Measurements from ENCODE around the gene TNNI3.
"Not testable (repeated sequence)": the region's sequence is repeated elsewhere in the genome, so short reads cannot be mapped to it uniquely, and the experiment has no call there.

Gene TNNI3

DNA sequence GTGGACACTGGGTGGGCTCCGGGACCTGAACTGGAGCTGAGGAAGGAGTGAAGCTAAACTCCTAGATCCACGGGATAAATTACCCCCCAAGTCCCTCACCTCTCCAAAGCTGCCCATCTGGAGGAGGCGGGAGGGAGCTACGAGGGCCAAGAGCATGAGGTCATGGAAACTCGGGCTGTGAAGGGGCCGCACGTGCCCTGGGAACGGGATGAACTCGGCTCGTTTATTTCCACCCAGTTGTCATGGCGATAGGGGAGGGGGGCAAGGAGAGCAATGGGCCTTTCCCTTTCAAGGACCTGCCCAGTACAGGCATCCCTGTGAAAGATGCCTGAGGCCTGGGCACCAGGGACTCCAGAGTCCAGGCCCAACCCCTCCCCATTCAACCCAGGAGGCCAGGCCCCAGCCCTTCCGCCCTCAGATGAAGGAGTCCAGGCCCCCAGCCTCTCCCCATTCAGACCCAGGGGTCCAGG, 43.9 kb downstream of the TNNI3 start:
- POLR2A ChIA-PET, result no interaction called here
- TF ChIP-seq CTCF (IDR thresholded peaks at IDR 0.05; ENCODE audit: insufficient read depth, low read length, missing control alignments), result no peak
- peak; percentile 45 for DNase-seq (ENCODE audit: low read depth, low spot score)
- H3K4me3 ChIP-seq (ENCODE audit: low read depth, low read length), result no peak overlapping the region
- CTCF ChIA-PET, result interaction anchor here (0.6 to 1.9 kb wide), 4 partner anchors 25 to 558 kb away, joined by 3 to 12 read pairs (median 3); no protein-coding TSS in a partner anchor

GRCh38 chr19:55112777-55113569, 44.6 kb downstream of the TNNI3 start:
- ChIA-PET CTCF (interaction anchor here (0.6 to 1.9 kb wide), 4 partner anchors 24 to 559 kb away, joined by 3 to 12 read pairs (median 3); no protein-coding TSS in a partner anchor), POLR2A (no interaction called here)
- no peak for DNase-seq (ENCODE audit: low read depth, low spot score)
- no peak for TF ChIP-seq CTCF (IDR thresholded peaks at IDR 0.05; ENCODE audit: insufficient read depth, low read length, missing control alignments)
- no peak overlapping the region for H3K4me3 ChIP-seq (ENCODE audit: low read depth, low read length)

DNA sequence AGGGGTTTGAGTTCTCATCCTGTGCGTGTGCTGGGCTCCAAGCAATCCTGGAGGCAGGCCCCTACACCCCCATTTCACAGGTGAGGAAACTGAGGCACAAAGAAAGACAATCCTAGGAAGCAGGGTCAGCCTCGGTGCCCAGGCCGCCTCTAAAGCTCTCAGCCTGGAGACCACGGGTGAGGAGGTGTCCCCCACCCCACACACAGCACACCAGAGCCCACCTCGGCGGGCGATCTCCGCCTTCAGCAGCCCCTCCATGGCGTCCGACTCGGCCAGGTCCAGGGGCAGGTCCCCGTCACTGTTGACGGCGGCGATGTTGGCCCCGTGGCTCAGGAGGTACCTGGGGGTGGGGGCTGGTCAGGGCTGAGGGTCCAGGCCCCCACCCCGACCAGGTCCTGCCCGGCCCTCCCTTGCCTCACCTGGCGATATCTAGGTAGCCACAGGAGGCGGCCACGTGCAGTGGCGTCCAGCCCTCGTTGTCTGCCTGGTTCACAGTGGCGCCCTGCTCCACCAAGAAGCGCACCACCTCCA, 45.2 kb downstream of the TNNI3 start:
- no peak for DNase-seq (ENCODE audit: low read depth, low spot score)
- H3K4me3 ChIP-seq (ENCODE audit: low read depth, low read length), result no peak overlapping the region
- ChIA-PET POLR2A (no interaction called here), CTCF (interaction anchor here (1.0 to 1.9 kb wide), 3 partner anchors 11 to 355 kb away, joined by 3 to 12 read pairs (median 3); no protein-coding TSS in a partner anchor)
- no peak for TF ChIP-seq CTCF (IDR thresholded peaks at IDR 0.05; ENCODE audit: insufficient read depth, low read length, missing control alignments)

DNA sequence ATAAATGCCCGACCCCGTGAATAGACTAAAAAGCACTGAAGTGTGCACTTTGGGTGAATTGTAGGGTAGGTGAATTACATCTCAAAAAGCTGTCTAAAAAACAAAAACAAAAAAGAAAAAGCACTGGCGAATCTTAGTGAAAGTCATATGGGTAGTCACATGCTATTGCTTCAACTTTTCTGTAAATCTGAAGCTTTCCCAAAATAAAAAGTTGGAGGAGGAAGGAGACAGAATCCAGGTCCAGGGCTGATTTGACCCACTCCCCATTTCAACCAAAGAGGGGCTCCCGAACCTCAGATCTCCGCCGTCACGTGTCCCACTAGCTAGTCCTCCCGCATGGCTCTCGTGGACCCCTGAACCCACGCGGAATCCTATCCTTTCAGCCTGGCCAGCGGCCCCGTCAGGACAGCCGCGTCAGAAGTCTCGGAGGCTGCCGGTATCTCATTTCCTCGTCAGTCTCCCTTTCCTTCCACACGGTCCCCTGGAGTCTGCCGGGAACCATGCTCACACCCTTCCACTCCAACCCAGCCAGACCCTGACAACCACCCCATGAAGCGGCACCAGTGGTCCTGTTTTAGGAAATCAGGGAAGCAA, 46.2 kb downstream of the TNNI3 start:
- CTCF ChIA-PET, result interaction anchor here (1.5 to 1.6 kb wide), 2 partner anchors 10 to 23 kb away, joined by 3 to 5 read pairs; no protein-coding TSS in a partner anchor
- no peak for DNase-seq (ENCODE audit: low read depth, low spot score)
- POLR2A ChIA-PET, result no interaction called here
- no peak overlapping the region for H3K4me3 ChIP-seq (ENCODE audit: low read depth, low read length)
- no peak for TF ChIP-seq CTCF (IDR thresholded peaks at IDR 0.05; ENCODE audit: insufficient read depth, low read length, missing control alignments)

DNA sequence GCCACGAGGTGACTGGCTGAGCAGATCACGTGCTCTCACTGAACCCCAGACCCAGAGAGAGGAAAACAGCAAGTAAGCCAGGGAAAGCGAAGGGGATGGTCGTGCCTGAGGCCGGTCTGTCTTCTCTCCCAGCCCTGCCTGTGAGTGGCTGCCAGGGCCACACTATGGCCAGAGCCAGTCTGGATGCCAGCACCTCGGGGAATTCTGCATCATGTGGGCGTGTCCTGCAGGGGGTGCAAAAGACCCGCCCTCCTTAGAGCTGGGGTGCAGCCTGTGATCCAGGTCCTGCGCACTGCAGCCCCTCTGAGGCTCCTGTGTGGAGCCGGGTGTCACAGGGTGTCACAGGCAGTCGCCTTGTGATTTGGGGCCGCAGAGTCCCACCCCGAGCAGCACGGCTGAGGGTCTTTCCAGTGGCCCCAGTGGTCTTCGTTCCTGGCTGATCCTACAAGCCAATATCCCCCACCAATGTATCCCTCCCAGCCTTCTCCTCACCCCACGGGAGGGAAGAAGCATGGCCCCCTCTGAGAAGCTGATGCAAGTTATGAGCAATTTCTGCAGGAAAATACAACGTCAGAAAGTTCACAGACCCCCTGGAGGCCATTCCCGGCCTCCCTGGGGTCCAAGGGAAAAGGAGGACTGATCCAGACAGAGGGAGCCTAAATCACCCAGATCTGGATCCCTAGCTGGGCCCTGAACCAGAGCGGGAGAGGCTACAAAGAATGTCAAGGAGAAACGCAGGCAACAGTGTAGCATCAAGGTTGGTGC, 47.8 kb downstream of the TNNI3 start:
- POLR2A ChIA-PET, result no interaction called here

GRCh38 chr19:55107252-55107651, 50.3 kb downstream of the TNNI3 start:
- CTCF ChIA-PET, result interaction anchor here (3.2 kb wide), 1 partner anchor 19 kb away, joined by 25 read pairs; no protein-coding TSS in a partner anchor
- POLR2A ChIA-PET, result not testable (repeated sequence)

More for the DNA sequence above, 47.8 kb downstream of the TNNI3 start:
- H3K4me3 ChIP-seq (ENCODE audit: low read depth, low read length), result no peak overlapping the region
- DNase-seq (ENCODE audit: low read depth, low spot score), result no peak
- CTCF ChIA-PET, result interaction anchor here (1.4 to 1.6 kb wide), 2 partner anchors 22 kb away, joined by 4 to 5 read pairs; no protein-coding TSS in a partner anchor
- TF ChIP-seq CTCF (IDR thresholded peaks at IDR 0.05; ENCODE audit: insufficient read depth, low read length, missing control alignments), result no peak

More at GRCh38 chr19:55107252-55107651, 50.3 kb downstream of the TNNI3 start:
- not testable (repeated sequence) for H3K4me3 ChIP-seq (ENCODE audit: low read depth, low read length); DNase-seq (ENCODE audit: low read depth, low spot score)

Data from AG04449 (cell line).